GDM1 (cell line): ENCODE data around the gene PTGIR.

Source experiments
- DNase-seq: peaks from one replicate; lab custom pipeline; 2025; lab: John Stamatoyannopoulos, UW

The PTGIR gene

GRCh38 chr19:46624958-46625661, at the start of gene PTGIR:
PTGIR (minus strand) TSS chr19:46625089; CDS start chr19:46624225, 864 bp downstream.
- DNase-seq: no peak

GRCh38 chr19:46670813-46671212, 45.9 kb upstream of the PTGIR start:
- DNase-seq: no peak

GRCh38 chr19:46668662-46669061, 43.8 kb upstream of the PTGIR start:
- no peak for DNase-seq

- no peak for DNase-seq
Observed at GRCh38 chr19:46665072-46665471, 40.2 kb upstream of the PTGIR start.

GRCh38 chr19:46661735-46662592, 37.1 kb upstream of the PTGIR start:
- peak; percentile 71 for DNase-seq

- DNase-seq: peak; percentile 100
Observed at GRCh38 chr19:46661020-46661731, 36.3 kb upstream of the PTGIR start, which contains the start of gene DACT3. DACT3 (minus strand) TSS chr19:46661182; CDS start chr19:46661064, 118 bp downstream.

GRCh38 chr19:46660551-46661019, 35.7 kb upstream of the PTGIR start:
- no peak for DNase-seq

GRCh38 chr19:46660008-46660517, 35.2 kb upstream of the PTGIR start:
- no peak for DNase-seq

- no peak for DNase-seq
Observed at GRCh38 chr19:46659151-46660007, 34.5 kb upstream of the PTGIR start.

GRCh38 chr19:46656541-46656940, 31.7 kb upstream of the PTGIR start:
- DNase-seq: no peak

- no peak for DNase-seq
Observed at GRCh38 chr19:46654621-46655152, 29.8 kb upstream of the PTGIR start.

GRCh38 chr19:46650445-46650844, 25.6 kb upstream of the PTGIR start:
- DNase-seq: no peak

GRCh38 chr19:46648961-46649960, 24.4 kb upstream of the PTGIR start:
- no peak for DNase-seq

- no peak for DNase-seq
Observed at GRCh38 chr19:46648060-46648960, 23.4 kb upstream of the PTGIR start.

- no peak for DNase-seq
Observed at GRCh38 chr19:46646402-46646801, 21.5 kb upstream of the PTGIR start.

GRCh38 chr19:46644720-46645119, 19.8 kb upstream of the PTGIR start:
- DNase-seq: no peak

GRCh38 chr19:46640656-46641055, 15.8 kb upstream of the PTGIR start:
- DNase-seq: no peak

GRCh38 chr19:46639358-46640182, 14.7 kb upstream of the PTGIR start:
- DNase-seq: no peak
